Colonic mucosa (tissue), 4 donors: ENCODE data around the gene ARHGEF19. TPM values are rescaled to one million over a fixed set of nuclear protein-coding genes. Genes with fewer than 3 reads are reported as not detected.
A peak's percentile ranks its signal among the peaks of the same experiment; 100 is the strongest.

Source experiments
- DNase-seq: peaks from one replicate; pipeline ENCODE4 v3.0.0-alpha.2; 2020
- H3K27ac ChIP-seq: fragments of 200-600 bp; one replicate; pipeline ENCODE4 v1.8.0; 2021
- H3K27me3 ChIP-seq: fragments of 200-600 bp; one replicate; pipeline ENCODE4 v1.8.0; 2021
- H3K36me3 ChIP-seq: fragments of 200-600 bp; one replicate; pipeline ENCODE4 v1.8.0; 2021
- H3K4me1 ChIP-seq: fragments of 200-600 bp; one replicate; pipeline ENCODE4 v1.8.0; 2021; ENCODE audit warnings: mild to moderate bottlenecking
- H3K4me3 ChIP-seq: fragments of 200-600 bp; one replicate; pipeline ENCODE4 v1.8.0; 2021
- H3K9ac ChIP-seq, 2 donors: one replicate each; pipeline ENCODE4 v1.7.0; 2013; ENCODE audit warnings: control low read depth in 2 of 2, low read depth in 2 of 2, low read length in 2 of 2
- H3K9me3 ChIP-seq: fragments of 200-600 bp; one replicate; pipeline ENCODE4 v1.8.0; 2021
- intact Hi-C: fragments of 100-400 bp; cut with DNase I; formaldehyde crosslinking; loops from one replicate; pipeline ENCODE4 v1.14.1; 2022
- total RNA-seq, 2 donors: library from RNA; stranded (reverse); fragmentation: NEBNext Ultra II Directional in 1 of 2; extraction: Animal tissue kit (Norgen Biotek cat#: 25700) in 1 of 2; gene quantifications; one replicate each; pipeline ENCODE4 v1.2.1, GENCODE V29; 2021
- TF ChIP-seq, protein P1 (sequence below): fragments of 200-600 bp; IDR thresholded peaks from one replicate; pipeline ENCODE4 v1.8.0; 2022; ENCODE audit warnings: antibody characterized with exemption, mild to moderate bottlenecking
- donor health status: healthy.
- donor health status: DM: no; HTN: no; CAD: no.
- donor health status: DM: no; HTN: no; CAD: no.

ARHGEF19 gene
- total RNA-seq, 2 donors from 2014 or later, result 5.8 to 9.0 TPM

DNA sequence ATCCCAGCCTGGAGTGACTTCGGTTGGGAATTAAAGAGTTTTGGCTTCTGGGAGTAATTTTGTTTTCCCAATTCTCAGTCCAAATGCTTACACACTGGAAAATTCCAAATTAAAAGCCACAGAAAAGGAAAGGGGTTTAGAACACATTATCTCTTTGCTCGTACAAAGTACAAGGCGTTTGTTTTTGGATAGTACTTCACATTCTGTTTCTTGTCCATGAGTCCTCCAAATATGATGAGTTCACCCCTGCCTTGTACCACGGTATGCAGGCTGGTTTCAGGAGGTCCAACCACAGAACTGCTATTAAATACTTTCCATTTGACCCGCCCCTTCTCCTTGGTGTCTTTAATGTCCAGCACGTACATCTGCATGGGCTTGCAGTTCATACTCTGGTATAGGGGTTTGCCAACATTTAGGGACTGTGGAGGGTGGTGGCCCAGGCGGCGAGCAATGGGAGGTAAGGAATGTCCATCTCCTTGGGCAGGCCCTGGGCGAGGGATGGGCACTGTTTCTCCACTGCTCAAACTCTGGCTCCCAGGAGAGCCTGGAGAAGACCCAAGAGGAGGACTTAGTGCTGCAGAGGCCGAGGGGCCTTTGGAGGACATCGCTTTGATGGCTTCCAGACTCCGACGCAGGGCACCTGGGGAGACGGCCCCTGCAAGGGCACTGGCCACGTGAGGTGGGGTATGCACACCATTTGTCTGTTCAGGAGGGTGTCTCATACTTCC lies 38.2 kb upstream of the ARHGEF19 start:
- DNase-seq, result no peak
- H3K4me3 ChIP-seq, result no peak overlapping the region
- peaks cover 25% of the 10 kb centered on the region for H3K4me1 ChIP-seq
- H3K9me3 ChIP-seq, result no peaks in the 10 kb centered on the region
- no peak overlapping the region for H3K27ac ChIP-seq
- no peak overlapping the region for H3K9ac ChIP-seq
- H3K27me3 ChIP-seq, result no peaks in the 10 kb centered on the region
- TF ChIP-seq, protein P1, sequence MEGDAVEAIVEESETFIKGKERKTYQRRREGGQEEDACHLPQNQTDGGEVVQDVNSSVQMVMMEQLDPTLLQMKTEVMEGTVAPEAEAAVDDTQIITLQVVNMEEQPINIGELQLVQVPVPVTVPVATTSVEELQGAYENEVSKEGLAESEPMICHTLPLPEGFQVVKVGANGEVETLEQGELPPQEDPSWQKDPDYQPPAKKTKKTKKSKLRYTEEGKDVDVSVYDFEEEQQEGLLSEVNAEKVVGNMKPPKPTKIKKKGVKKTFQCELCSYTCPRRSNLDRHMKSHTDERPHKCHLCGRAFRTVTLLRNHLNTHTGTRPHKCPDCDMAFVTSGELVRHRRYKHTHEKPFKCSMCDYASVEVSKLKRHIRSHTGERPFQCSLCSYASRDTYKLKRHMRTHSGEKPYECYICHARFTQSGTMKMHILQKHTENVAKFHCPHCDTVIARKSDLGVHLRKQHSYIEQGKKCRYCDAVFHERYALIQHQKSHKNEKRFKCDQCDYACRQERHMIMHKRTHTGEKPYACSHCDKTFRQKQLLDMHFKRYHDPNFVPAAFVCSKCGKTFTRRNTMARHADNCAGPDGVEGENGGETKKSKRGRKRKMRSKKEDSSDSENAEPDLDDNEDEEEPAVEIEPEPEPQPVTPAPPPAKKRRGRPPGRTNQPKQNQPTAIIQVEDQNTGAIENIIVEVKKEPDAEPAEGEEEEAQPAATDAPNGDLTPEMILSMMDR, result no peak
- intact Hi-C loops, result loop anchor here (10.0 kb wide), 1 partner anchor 104 kb away; the partner anchor contains the start of gene FBXO42
- H3K36me3 ChIP-seq, result peaks cover 8% of the 10 kb centered on the region

DNA sequence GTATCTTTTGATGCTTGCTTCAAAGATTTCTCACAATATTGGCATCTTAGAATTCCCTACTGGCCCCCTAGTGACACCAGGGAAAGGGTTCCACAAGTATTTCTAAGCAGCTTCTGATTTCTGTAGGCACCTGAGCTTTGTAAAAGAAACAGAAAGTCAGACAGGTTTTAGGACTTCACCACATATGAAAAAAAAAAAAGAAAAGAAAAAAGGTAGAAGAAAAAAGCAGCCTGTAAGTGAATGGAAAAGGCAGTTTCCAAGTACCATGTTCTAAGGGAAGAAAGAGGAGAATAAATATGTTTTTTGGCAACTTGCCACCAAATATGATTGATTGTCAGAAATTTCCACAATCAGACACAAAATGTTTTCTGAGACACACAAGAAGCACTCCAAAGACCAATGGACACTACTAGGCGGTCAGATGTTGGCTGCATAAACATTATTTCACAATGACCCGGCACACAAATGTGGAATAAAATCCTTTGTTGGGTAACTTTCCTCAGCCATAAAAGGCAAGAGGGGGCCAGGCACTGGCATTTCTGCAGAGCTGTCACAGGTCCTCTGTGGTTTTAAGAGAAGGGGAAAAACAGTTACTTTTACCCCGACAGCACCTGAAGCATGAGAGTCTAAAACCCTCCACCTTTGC lies 37.3 kb upstream of the ARHGEF19 start:
- Histone ChIP-seq H3K27ac (no peak overlapping the region), H3K4me3 (no peak overlapping the region), H3K36me3 (peaks cover 3% of the 10 kb centered on the region), H3K4me1 (peaks cover 25% of the 10 kb centered on the region), H3K9me3 (no peaks in the 10 kb centered on the region), H3K27me3 (no peaks in the 10 kb centered on the region), H3K9ac (no peak overlapping the region)
- TF ChIP-seq, protein P1, result no peak
- intact Hi-C loops, result loop anchor here (10.0 kb wide), 1 partner anchor 105 kb away; the partner anchor contains the start of gene FBXO42
- DNase-seq, result no peak

DNA sequence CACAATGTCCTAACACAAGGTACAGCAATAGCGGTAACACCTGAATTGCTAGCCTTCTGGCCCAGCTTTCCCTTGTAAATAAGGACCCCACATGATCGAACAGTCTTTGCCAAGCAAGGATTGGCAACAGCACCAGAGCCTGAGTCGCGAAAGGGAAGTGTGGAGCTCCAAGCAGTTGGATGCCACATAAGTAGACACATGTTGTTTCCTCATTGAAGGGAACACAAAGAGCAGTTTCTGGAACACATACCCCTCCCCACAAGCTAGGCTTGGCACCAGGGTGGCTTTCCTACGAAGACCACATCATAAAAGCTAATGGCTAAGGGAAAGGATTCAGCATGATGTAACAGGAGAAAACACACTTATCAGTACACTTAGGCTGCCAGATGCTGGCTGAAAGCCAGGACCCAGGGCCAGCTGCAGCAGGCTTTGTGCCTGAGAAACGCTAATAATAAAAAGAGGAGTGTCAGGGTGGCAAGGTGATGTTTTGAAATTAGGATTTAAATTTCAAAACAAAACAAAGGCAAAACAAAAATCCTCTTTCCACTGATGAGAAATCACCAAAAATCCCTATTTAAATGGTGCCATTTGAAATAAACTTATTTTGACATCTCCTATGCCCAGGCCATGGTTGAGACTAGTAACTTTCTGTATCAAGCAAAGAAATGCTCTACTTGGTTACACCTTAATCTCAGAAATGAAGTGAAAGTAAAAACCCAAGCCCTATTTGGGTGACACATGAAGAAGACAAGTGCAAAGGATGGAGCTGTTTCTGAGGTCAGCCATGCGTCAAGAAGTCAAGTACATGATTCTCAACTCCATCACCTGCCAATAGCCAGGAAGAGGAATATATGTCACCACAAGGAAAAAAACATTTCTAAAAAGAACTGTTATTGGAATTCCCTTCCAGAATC lies 36.4 kb upstream of the ARHGEF19 start:
- peak; percentile 81 for DNase-seq
- H3K27me3 ChIP-seq, result no peaks in the 10 kb centered on the region
- H3K9ac ChIP-seq, result no peak overlapping the region
- peak overlapping the region; percentile 26 for H3K27ac ChIP-seq
- no peaks in the 10 kb centered on the region for H3K9me3 ChIP-seq
- no peak overlapping the region for H3K4me3 ChIP-seq
- H3K4me1 ChIP-seq, result peaks cover 25% of the 10 kb centered on the region
- no peaks in the 10 kb centered on the region for H3K36me3 ChIP-seq
- intact Hi-C loops, result no loop called here
- TF ChIP-seq, protein P1, result no peak

DNA sequence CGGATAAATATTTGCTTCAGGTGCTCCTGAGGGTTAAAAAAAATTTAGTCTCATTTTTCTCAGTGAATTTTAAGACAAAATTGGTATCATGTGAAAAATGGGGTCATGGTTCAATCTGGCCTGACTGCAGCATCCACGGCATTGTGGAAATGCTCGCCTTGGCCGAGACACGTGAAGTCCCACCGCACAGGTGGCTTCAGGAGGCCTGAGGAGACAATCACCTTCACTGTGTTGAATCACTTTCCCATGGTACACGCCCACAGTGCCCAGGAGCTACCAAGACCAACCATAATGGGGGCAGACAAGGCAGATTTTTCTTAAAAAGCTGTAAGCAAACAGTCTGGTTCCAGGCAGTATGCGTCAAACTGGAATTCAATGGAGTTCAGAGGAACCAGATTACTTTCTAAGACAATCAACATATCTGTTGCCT lies 35.6 kb upstream of the ARHGEF19 start:
- no peaks in the 10 kb centered on the region for H3K36me3 ChIP-seq
- TF ChIP-seq, protein P1, result no peak
- H3K9ac ChIP-seq, result no peak overlapping the region
- H3K9me3 ChIP-seq, result no peaks in the 10 kb centered on the region
- no peak overlapping the region for H3K4me3 ChIP-seq
- intact Hi-C loops, result no loop called here
- H3K4me1 ChIP-seq, result peaks cover 25% of the 10 kb centered on the region
- no peaks in the 10 kb centered on the region for H3K27me3 ChIP-seq
- DNase-seq, result no peak
- peak overlapping the region; percentile 26 for H3K27ac ChIP-seq

DNA sequence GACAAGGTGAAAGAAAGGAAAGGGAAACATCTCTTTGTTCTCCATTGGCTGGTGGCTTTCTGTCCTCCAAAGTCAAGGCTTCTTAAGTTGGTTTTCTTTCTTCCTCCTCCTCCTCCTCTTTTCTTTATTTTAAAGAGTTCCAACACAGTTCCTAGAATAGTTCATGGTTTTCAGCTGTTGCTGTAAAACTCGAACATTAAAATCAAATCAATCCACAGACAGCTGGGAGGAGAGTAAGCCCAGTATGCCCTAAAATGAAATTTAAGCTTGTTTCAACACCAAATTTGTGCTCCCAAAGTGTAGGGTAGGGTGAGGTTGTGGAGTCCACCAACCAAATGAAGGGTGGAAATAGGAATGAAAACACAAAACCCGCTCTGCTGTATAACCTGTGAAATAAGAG lies 35.0 kb upstream of the ARHGEF19 start:
- Histone ChIP-seq H3K27me3 (no peaks in the 10 kb centered on the region), H3K36me3 (no peaks in the 10 kb centered on the region), H3K4me3 (no peak overlapping the region), H3K4me1 (peaks cover 25% of the 10 kb centered on the region), H3K9ac (no peak overlapping the region), H3K9me3 (no peaks in the 10 kb centered on the region), H3K27ac (no peak overlapping the region)
- intact Hi-C loops, result no loop called here
- TF ChIP-seq, protein P1, result no peak
- no peak for DNase-seq
